PFSK-1 (cell line): ENCODE data around the gene PPP4R3A.

Experiments used
- FOXP2 ChIP-seq: optimal IDR thresholded peaks from 2 replicates; pipeline ENCODE3; 2011; ENCODE audit warnings: borderline replicate concordance, control low read depth, inconsistent platforms; ENCODE audit not compliant: insufficient read depth; ENCODE audit errors: extremely low read length, extremely low read depth
- POLR2AphosphoS5 ChIP-seq: IDR thresholded peaks from 2 replicates; pipeline ENCODE4 v1.6.1; 2012; ENCODE audit warnings: low read depth, mild to moderate bottlenecking, control low read depth, low read length, moderate library complexity
- SIN3A ChIP-seq: IDR thresholded peaks from 2 replicates; pipeline ENCODE4 v1.6.1; 2012; ENCODE audit warnings: mild to moderate bottlenecking, low read length, moderate library complexity, borderline replicate concordance; ENCODE audit not compliant: insufficient read depth
- TAF1 ChIP-seq: IDR thresholded peaks from 2 replicates; pipeline ENCODE4 v1.6.1; 2012; ENCODE audit warnings: low read length, control low read depth, borderline replicate concordance; ENCODE audit not compliant: insufficient read depth
- TF ChIP-seq, protein P1 (sequence below), 2 experiments: IDR thresholded peaks; 2 replicates each; pipeline versions ENCODE4 v1.6.1 to v1.8.0; 2011 to 2012; ENCODE audit warnings: low read depth in 2 of 2, low read length in 2 of 2, control low read depth in 1 of 2, inconsistent platforms in 1 of 2, mild to moderate bottlenecking in 1 of 2, moderate library complexity in 1 of 2; ENCODE audit not compliant: insufficient read depth in 1 of 2

PPP4R3A gene

DNA sequence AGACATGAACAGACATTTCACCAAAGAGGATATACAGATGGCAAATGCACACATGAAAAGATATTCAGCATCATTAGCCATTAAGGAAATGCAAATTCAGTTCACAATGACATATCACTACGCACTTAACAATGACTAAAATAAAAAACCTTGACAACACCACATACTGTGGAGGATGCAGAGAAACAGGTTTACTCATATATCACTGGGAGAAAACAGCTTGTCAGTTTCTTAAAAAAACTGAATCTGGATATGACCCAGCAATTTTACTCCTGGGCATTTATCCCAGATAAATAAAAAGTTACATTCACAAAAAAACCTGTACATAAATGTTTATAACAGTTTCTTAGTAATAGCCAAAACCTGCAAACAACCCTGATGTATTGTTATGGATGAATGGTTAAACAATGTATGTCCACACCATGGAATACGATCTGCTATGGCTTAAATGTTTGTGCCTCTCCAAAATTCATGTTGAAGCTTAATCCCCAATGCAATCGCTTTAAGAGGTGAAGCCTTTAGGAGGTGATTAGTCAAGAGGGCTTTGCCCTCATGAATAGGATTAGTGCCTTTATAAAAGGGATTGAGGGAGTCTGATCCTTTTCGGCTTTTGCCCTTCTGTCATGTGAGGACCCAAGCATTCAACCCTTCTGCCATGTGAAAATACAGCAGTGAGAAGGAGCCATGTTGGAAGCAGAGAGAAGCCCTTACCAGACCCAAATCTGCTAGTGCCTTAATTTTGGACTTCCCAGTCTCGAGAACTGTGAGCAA lies 36.0 kb upstream of the PPP4R3A start:
- TF ChIP-seq, protein P1, sequence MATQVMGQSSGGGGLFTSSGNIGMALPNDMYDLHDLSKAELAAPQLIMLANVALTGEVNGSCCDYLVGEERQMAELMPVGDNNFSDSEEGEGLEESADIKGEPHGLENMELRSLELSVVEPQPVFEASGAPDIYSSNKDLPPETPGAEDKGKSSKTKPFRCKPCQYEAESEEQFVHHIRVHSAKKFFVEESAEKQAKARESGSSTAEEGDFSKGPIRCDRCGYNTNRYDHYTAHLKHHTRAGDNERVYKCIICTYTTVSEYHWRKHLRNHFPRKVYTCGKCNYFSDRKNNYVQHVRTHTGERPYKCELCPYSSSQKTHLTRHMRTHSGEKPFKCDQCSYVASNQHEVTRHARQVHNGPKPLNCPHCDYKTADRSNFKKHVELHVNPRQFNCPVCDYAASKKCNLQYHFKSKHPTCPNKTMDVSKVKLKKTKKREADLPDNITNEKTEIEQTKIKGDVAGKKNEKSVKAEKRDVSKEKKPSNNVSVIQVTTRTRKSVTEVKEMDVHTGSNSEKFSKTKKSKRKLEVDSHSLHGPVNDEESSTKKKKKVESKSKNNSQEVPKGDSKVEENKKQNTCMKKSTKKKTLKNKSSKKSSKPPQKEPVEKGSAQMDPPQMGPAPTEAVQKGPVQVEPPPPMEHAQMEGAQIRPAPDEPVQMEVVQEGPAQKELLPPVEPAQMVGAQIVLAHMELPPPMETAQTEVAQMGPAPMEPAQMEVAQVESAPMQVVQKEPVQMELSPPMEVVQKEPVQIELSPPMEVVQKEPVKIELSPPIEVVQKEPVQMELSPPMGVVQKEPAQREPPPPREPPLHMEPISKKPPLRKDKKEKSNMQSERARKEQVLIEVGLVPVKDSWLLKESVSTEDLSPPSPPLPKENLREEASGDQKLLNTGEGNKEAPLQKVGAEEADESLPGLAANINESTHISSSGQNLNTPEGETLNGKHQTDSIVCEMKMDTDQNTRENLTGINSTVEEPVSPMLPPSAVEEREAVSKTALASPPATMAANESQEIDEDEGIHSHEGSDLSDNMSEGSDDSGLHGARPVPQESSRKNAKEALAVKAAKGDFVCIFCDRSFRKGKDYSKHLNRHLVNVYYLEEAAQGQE (IDR thresholded peaks at IDR 0.05; ENCODE audit: insufficient read depth in 1 of 2, low read depth in 2 of 2, low read length in 2 of 2): no peak
- TF ChIP-seq SIN3A: no peak
- no peak for TF ChIP-seq POLR2AphosphoS5
- TF ChIP-seq FOXP2: no peak
- TF ChIP-seq TAF1: no peak

DNA sequence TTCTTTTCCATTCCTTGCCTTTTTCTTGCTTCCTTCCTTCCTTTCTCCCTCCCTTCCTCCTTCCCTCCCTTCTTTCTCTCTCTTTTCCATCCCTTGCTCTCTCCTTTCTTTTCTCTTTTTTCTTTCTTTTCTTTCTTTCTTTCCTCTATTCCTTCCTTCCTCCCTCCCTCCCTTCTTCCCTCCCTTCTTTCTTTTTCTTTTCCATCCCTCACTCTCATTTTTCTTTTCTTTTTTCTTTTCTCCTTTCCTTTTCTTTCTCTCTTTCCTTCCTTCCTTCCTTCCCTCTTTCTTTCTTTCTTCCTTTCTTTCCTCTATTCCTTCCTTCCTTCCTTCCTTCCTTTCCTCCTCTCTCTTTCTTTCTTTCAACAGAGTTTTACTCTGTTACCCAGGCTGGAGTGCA lies 35.1 kb upstream of the PPP4R3A start:
- TF ChIP-seq, protein P1 (IDR thresholded peaks at IDR 0.05; ENCODE audit: insufficient read depth in 1 of 2, low read depth in 2 of 2, low read length in 2 of 2): no peak
- no peak for TF ChIP-seq TAF1
- no peak for TF ChIP-seq SIN3A
- no peak for TF ChIP-seq POLR2AphosphoS5
- TF ChIP-seq FOXP2: no peak

DNA sequence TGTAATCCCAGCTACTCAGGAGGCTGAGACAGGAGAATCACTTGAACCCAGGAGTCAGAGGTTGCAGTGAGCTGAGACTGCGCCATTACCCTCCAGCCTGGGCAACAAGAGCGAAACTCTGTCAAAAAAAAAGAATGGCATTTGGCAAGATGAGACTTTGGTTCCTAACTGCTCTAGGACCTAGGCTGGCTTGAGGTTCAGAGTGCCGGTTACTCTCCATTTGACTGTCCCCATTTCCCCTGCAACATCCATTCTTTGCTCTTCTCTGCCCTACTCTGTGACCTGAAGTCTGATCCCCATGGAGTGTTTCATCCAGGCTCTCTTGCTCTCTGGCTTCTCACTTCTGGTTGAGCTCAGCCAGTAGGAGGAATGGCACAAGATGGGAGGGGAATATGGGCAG lies 26.2 kb upstream of the PPP4R3A start:
- TF ChIP-seq, protein P1 (IDR thresholded peaks at IDR 0.05; ENCODE audit: insufficient read depth in 1 of 2, low read depth in 2 of 2, low read length in 2 of 2): no peak
- TF ChIP-seq FOXP2 (no peak), SIN3A (no peak), TAF1 (no peak), POLR2AphosphoS5 (no peak)

DNA sequence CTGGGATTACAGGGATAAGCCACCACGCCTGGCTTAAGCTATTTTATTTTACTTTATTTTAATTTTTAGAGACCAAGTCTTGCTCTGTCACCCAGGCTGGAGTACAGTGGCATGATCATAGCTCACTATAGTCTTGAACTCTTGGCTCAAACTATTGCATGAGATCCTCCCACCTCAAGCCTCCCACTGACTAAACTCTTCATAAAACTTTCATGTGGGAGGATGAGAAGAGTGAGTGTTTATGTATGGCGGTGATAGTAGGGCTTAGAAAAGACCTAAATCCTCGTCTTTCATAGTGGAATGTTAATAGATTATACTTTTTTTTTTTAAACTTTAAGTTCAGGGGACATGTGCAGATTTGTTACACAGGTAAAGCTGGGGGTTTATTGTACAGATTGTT lies 23.5 kb upstream of the PPP4R3A start:
- TF ChIP-seq, protein P1 (IDR thresholded peaks at IDR 0.05; ENCODE audit: insufficient read depth in 1 of 2, low read depth in 2 of 2, low read length in 2 of 2): no peak
- TF ChIP-seq SIN3A (no peak), POLR2AphosphoS5 (no peak), TAF1 (no peak), FOXP2 (no peak)
